Measurements from ENCODE around the gene MAIP1.

MAIP1 gene

GRCh38 chr2:199984159-199984558 lies 28.8 kb downstream of the MAIP1 start:
- no peak overlapping the region for H3K4me3 ChIP-seq (ENCODE audit: control insufficient read depth, low read depth, low read length)
- TF ChIP-seq, protein P1, sequence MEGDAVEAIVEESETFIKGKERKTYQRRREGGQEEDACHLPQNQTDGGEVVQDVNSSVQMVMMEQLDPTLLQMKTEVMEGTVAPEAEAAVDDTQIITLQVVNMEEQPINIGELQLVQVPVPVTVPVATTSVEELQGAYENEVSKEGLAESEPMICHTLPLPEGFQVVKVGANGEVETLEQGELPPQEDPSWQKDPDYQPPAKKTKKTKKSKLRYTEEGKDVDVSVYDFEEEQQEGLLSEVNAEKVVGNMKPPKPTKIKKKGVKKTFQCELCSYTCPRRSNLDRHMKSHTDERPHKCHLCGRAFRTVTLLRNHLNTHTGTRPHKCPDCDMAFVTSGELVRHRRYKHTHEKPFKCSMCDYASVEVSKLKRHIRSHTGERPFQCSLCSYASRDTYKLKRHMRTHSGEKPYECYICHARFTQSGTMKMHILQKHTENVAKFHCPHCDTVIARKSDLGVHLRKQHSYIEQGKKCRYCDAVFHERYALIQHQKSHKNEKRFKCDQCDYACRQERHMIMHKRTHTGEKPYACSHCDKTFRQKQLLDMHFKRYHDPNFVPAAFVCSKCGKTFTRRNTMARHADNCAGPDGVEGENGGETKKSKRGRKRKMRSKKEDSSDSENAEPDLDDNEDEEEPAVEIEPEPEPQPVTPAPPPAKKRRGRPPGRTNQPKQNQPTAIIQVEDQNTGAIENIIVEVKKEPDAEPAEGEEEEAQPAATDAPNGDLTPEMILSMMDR (IDR thresholded peaks at IDR 0.05; ENCODE audit: control insufficient read depth, insufficient read depth, low read depth, low read length, missing control alignments), result no peak
- DNase-seq (ENCODE audit: low read depth), result no peak

- TF ChIP-seq, protein P1 (IDR thresholded peaks at IDR 0.05; ENCODE audit: control insufficient read depth, insufficient read depth, low read depth, low read length, missing control alignments), result no peak
- H3K4me3 ChIP-seq (ENCODE audit: control insufficient read depth, low read depth, low read length), result no peak overlapping the region
- DNase-seq (ENCODE audit: low read depth), result no peak
These were observed 29.4 kb downstream of the MAIP1 start for GRCh38 chr2:199984755-199985154.

- DNase-seq (ENCODE audit: low read depth), result no peak
- H3K4me3 ChIP-seq (ENCODE audit: control insufficient read depth, low read depth, low read length), result no peak overlapping the region
- TF ChIP-seq, protein P1 (IDR thresholded peaks at IDR 0.05; ENCODE audit: control insufficient read depth, insufficient read depth, low read depth, low read length, missing control alignments), result peak; percentile 75
These were observed 30.3 kb downstream of the MAIP1 start for GRCh38 chr2:199985625-199986207.

GRCh38 chr2:199987586-199987985 lies 32.2 kb downstream of the MAIP1 start:
- DNase-seq (ENCODE audit: low read depth), result no peak
- TF ChIP-seq, protein P1 (IDR thresholded peaks at IDR 0.05; ENCODE audit: control insufficient read depth, insufficient read depth, low read depth, low read length, missing control alignments), result no peak
- H3K4me3 ChIP-seq (ENCODE audit: control insufficient read depth, low read depth, low read length), result no peak overlapping the region

- TF ChIP-seq, protein P1 (IDR thresholded peaks at IDR 0.05; ENCODE audit: control insufficient read depth, insufficient read depth, low read depth, low read length, missing control alignments), result no peak
- H3K4me3 ChIP-seq (ENCODE audit: control insufficient read depth, low read depth, low read length), result no peak overlapping the region
- no peak for DNase-seq (ENCODE audit: low read depth)
These were observed 32.8 kb downstream of the MAIP1 start for GRCh38 chr2:199988151-199988550.

DNA sequence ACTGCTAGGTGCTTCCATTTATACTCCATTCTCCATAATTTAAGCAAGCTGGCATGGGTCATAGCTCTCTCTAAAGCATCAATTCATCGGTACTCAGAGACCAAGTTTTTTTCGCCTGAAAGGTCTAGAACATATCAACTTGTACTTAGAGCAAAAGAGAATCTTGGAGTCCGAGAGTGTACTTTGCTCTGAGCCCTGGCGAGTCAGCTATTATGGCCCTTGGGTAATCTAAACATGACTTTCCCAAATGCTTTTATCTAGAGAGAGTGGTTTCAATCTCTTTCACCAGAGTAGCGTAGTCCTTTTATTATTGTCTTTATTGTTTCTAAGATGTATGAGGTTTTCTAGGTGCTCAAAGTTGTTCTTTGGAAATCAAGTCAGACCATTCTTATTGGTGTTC lies 34.4 kb downstream of the MAIP1 start:
- TF ChIP-seq, protein P1 (IDR thresholded peaks at IDR 0.05; ENCODE audit: control insufficient read depth, insufficient read depth, low read depth, low read length, missing control alignments), result no peak
- DNase-seq (ENCODE audit: low read depth), result no peak

GRCh38 chr2:199991691-199992090 lies 36.3 kb downstream of the MAIP1 start:
- TF ChIP-seq, protein P1 (IDR thresholded peaks at IDR 0.05; ENCODE audit: control insufficient read depth, insufficient read depth, low read depth, low read length, missing control alignments), result no peak
- H3K4me3 ChIP-seq (ENCODE audit: control insufficient read depth, low read depth, low read length), result no peak overlapping the region
- no peak for DNase-seq (ENCODE audit: low read depth)

More for the DNA sequence above, 34.4 kb downstream of the MAIP1 start:
- no peak overlapping the region for H3K4me3 ChIP-seq (ENCODE audit: control insufficient read depth, low read depth, low read length)
